ENCODE measurements around the gene IDH3B.

IDH3B gene

DNA sequence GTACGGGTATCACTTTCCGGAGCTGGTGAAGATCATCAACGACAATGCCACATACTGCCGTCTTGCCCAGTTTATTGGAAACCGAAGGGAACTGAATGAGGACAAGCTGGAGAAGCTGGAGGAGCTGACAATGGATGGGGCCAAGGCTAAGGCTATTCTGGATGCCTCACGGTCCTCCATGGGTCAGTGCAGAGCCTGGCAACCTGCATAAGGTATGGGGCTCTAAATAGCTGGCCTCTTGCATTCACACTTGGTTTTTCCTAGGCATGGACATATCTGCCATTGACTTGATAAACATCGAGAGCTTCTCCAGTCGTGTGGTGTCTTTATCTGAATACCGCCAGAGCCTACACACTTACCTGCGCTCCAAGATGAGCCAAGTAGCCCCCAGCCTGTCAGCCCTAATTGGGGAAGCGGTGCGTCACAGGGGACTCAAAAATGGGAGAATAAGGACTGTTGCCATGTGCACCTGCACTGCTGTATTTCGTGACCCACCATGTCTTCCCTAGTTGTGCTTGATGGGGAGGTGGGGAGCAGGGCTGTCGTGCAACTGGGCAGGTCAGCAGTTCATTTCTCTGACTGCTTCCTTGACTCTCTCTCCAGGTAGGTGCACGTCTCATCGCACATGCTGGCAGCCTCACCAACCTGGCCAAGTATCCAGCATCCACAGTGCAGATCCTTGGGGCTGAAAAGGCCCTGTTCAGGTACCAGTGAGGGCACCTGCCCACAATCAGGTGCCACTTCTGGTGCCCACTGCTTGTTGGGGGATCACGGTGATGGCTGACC, 8.5 kb downstream of the IDH3B start:
- no peak for DNase-seq

GRCh38 chr20:2654831-2655230, 9.2 kb downstream of the IDH3B start:
- no peak for DNase-seq

DNA sequence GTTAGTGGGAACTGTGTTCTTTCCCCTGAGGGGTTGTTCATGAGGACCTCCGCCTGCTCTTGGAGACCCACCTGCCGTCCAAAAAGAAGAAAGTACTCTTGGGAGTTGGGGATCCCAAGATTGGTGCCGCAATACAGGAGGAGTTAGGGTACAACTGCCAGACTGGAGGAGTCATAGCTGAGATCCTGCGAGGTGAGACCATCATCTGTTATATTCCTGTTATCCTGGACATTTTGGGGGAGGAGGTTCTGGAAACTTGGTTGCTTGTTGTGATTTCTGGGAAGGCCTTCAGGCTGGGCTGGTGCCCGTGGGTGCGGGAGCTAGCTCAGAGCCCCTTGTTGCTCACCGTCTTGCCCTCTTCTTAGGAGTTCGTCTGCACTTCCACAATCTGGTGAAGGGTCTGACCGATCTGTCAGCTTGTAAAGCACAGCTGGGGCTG, 9.6 kb downstream of the IDH3B start:
- no peak for DNase-seq

GRCh38 chr20:2653556-2654383, 10.2 kb downstream of the IDH3B start:
- no peak for DNase-seq

DNA sequence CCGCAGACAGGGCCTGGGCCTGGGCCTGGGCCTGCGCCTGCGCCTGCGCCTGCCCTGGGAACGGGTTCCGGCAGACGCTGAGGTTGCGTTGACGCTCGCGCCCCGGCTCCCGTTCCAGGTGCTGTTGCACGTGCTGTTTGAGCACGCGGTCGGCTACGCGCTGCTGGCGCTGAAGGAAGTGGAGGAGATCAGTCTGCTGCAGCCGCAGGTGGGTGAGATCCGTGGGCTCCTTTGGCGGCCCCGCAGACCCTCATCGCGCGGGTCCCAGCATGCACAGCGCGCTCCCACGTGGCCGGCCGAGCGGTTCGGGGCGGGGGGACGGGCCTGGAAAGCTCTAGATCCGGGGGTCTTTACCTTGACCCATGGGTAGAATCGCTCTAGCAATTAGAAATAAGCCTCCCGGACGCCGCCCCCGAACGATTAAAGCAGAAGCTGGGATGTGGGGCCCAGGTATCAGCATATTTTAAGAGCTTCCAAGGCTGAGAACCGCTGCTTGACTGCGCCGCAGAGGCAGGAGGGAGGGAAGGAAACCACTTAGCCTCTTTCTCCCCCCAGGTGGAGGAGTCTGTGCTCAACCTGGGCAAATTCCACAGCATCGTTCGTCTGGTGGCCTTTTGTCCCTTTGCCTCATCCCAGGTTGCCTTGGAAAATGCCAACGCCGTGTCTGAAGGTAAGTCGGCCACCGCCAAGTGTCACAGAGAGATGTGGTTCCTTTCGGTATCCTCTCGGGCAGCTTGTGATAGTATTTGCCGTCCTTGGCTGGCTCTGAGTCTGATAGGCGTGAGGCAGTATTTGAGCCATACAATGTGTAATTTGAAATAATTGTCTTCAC, 11.1 kb downstream of the IDH3B start:
- no peak for DNase-seq

DNA sequence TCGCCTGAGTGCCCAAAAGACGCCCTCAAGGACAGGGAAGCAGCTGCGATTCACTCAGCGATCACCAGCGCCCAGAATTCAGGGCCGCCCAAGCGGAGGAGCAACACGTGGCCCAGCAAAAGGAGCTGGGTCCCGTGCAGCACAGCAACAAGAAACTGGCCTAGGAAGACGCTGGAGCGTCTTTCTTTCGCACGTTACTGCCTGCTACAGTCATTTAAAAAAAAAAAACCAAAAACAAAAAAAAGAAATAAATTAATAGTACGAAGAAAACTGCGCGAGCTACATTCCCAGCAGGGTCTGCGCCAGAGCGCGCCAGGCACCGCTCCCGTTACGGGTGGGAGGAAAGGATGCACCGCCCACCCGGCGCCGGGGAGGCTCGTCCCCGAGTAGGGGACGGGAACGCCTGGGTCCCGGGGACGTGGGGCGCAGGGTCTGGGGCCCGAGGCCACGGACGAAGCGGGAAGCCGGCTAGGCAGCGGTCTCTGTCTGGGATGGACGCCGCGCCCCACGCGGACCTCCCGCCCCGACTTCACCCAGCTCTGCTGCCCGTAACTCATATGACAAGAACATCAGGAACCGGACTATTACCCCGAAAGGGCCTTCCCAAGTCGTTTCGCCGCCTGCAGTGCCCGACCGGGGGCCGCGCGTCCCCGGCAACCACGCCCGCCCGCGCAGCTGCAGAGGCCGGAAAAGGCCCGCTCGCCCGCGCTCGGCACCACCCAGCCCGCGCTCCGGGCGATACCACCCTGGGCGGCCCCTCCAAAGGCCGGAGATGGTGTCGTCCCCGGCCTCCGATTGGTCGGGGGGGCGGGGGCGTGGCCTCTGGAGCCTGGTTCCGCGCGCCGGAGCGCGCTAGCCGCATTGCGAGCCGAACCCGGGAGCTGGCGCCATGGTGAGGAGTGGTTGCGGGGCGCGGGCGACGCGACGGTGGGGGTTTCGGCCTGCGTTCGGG, 12.0 kb downstream of the IDH3B start, which contains the start of gene NOP56:
Gene NOP56 (plus strand): TSS at position 861 of the 952 bp plus-strand sequence. CDS start 29 bp downstream, at position 890.
- DNase-seq = no peak

- DNase-seq = no peak
These were observed 20.3 kb downstream of the IDH3B start for GRCh38 chr20:2643708-2644107.

- DNase-seq = no peak
These were observed 23.1 kb downstream of the IDH3B start for GRCh38 chr20:2640899-2641298.

GRCh38 chr20:2640260-2640659, 23.8 kb downstream of the IDH3B start:
- no peak for DNase-seq

- DNase-seq = no peak
These were observed 26.8 kb downstream of the IDH3B start for GRCh38 chr20:2637246-2637645.

DNA sequence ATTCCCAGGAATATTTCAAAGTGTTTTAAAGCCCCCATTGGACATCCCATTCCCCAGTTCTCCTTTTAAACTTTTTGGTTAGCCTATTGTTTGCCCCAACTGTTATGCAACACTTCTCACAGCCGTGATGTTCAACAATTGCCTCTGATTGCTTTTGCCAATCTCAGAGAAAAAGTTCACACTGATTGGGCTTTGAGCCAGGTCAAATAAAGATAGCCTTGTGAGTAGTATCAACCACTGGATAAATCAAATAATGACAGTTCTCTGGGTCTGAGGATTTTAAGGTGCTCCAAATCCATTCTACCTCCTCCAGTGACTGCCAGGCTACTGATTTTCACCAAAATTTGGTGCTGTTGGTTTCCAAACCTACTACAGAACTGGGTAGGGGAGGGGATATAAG, 30.6 kb downstream of the IDH3B start:
- DNase-seq = no peak

DNA sequence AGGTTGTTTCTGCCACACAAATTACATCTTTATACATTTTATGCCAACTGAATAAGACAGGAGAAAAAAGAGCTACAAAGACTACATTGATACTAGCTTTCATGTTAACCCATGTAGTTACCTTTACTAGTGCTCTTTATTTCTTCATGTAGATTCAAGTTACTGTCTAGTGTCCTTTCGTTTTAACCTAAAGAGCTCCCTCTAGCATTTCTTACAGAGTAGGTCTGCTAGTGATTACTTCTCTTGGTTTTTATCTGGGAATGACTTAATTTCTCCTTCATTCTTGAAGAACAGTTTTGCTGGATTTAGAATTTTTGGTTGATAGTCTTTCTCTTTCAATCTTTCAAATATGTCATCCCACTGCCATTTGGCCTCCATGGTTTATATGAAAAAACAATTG, 32.8 kb downstream of the IDH3B start:
- no peak for DNase-seq

- no peak for DNase-seq
These were observed 37.0 kb downstream of the IDH3B start for GRCh38 chr20:2626853-2627541.

- no peak for DNase-seq
These were observed 39.0 kb downstream of the IDH3B start for GRCh38 chr20:2625062-2625461.

DNA sequence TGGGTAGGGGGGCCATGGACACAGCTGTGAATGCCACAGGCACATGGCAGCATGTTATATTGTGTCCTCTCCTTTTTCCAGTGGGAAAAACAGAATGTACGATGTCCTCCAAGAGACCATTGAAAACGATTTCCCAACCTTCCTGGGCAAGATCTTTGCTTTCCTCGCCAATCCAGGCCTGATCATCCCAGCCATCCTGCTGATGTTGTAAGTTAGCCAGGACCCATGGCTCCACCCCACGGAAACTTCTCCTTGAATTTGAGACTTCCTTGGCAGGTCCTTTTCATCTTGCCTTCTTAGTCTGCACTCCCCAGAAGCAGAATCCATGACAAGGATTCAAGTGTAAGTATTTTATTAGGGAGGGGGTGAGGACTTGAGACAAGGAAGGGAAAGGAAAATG, 39.8 kb downstream of the IDH3B start:
- no peak for DNase-seq

- DNase-seq = no peak
These were observed 43.9 kb downstream of the IDH3B start for GRCh38 chr20:2619961-2620595.

- no peak for DNase-seq
These were observed 44.7 kb downstream of the IDH3B start for GRCh38 chr20:2619337-2619736.

- no peak for DNase-seq
These were observed 45.2 kb downstream of the IDH3B start for GRCh38 chr20:2618815-2619214.

DNA sequence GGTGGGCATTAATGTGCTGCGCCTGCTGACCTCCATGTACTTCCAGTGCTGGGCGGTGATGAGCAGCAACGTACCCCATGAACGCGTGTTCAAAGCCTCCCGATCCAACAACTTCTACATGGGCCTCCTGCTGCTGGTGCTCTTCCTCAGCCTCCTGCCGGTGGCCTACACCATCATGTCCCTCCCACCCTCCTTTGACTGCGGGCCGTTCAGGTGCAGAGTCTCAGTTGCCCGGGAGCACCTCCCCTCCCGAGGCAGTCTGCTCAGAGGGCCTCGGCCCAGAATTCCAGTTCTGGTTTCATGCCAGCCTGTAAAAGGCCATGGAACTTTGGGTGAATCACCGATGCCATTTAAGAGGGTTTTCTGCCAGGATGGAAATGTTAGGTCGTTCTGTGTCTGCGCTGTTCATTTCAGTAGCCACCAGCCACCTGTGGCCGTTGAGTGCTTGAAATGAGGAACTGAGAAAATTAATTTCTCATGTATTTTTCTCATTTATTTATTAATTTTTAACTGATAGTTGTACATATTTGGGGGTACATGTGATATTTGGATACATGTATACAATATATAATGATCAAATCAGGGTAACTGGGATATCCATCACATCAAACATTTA, 46.8 kb downstream of the IDH3B start:
- no peak for DNase-seq

GRCh38 chr20:2616634-2617033, 47.4 kb downstream of the IDH3B start:
- DNase-seq = no peak

All from NCI-H1436 treated with DMSO at 0.1 percent for 48 hours (cell line).